GM18502 (cell line): ENCODE data around the gene ZBTB20.
"Not testable (repeated sequence)": the region's sequence is repeated elsewhere in the genome, so short reads cannot be mapped to it uniquely, and the experiment has no call there.

Experiments used
- ATAC-seq: cut with Tn5 transposase; IDR thresholded peaks from one replicate; pipeline ENCODE4 v1.9.1; 2021; ENCODE audit warnings: mild to moderate bottlenecking; ENCODE audit not compliant: unreplicated experiment, poor library complexity

Gene ZBTB20

GRCh38 chr3:115146418-115147328, at the start of gene ZBTB20:
ZBTB20 (minus strand) TSS chr3:115147288.
- peak; percentile 37 for ATAC-seq

- no peak for ATAC-seq
These were observed 47.4 kb upstream of the ZBTB20 start for GRCh38 chr3:115194476-115194875.

GRCh38 chr3:115190747-115191146, 43.7 kb upstream of the ZBTB20 start:
- ATAC-seq: no peak

GRCh38 chr3:115187149-115187757, 40.2 kb upstream of the ZBTB20 start:
- peak; percentile 100 for ATAC-seq

GRCh38 chr3:115186351-115187148, 39.5 kb upstream of the ZBTB20 start:
- peak; percentile 38 for ATAC-seq

GRCh38 chr3:115184859-115185572, 37.9 kb upstream of the ZBTB20 start:
- ATAC-seq: not testable (repeated sequence)

GRCh38 chr3:115178930-115179329, 31.8 kb upstream of the ZBTB20 start:
- ATAC-seq: not testable (repeated sequence)

GRCh38 chr3:115169808-115170207, 22.7 kb upstream of the ZBTB20 start:
- no peak for ATAC-seq

- ATAC-seq: no peak
These were observed 18.6 kb upstream of the ZBTB20 start for GRCh38 chr3:115165701-115166100.

- no peak for ATAC-seq
These were observed 18.2 kb upstream of the ZBTB20 start for GRCh38 chr3:115165266-115165665.

- no peak for ATAC-seq
These were observed 17.5 kb upstream of the ZBTB20 start for GRCh38 chr3:115164374-115165221.

- ATAC-seq: no peak
These were observed 15.7 kb upstream of the ZBTB20 start for GRCh38 chr3:115162759-115163158.

- ATAC-seq: no peak
These were observed 14.8 kb upstream of the ZBTB20 start for GRCh38 chr3:115161866-115162265.

- no peak for ATAC-seq
These were observed 14.2 kb upstream of the ZBTB20 start for GRCh38 chr3:115161168-115161834.

- peak; percentile 99 for ATAC-seq
These were observed 13.2 kb upstream of the ZBTB20 start for GRCh38 chr3:115160295-115160694.

GRCh38 chr3:115156046-115156654, 9.1 kb upstream of the ZBTB20 start:
- no peak for ATAC-seq

GRCh38 chr3:115154611-115155010, 7.5 kb upstream of the ZBTB20 start:
- ATAC-seq: no peak

GRCh38 chr3:115151921-115152320, 4.8 kb upstream of the ZBTB20 start:
- ATAC-seq: no peak
